Activated naive CD4-positive, alpha-beta T cell treated with anti-CD3 and anti-CD28 coated beads, Interleukin-2, amount 50 U/mL, for 16 hours (primary cell): ENCODE measurements around the gene KIF6.
"Not testable (repeated sequence)": the region's sequence is repeated elsewhere in the genome, so short reads cannot be mapped to it uniquely, and the experiment has no call there.

ENCODE experiments used
- DNase-seq: peaks from one replicate; pipeline ENCODE4 v3.0.0-alpha.2; 2020

KIF6 gene

GRCh38 chr6:39724787-39725631 lies at the start of gene KIF6:
Gene KIF6, minus strand, starts transcription at chr6:39725408. Its CDS starts 98 bp downstream, at chr6:39725310.
- DNase-seq: peak; percentile 86

- no peak for DNase-seq
Measured at GRCh38 chr6:39773782-39774181, 48.6 kb upstream of the KIF6 start.

GRCh38 chr6:39772559-39773273 lies 47.5 kb upstream of the KIF6 start:
- no peak for DNase-seq

- DNase-seq: no peak
Measured at GRCh38 chr6:39770446-39770845, 45.2 kb upstream of the KIF6 start.

- no peak for DNase-seq
Measured at GRCh38 chr6:39769012-39769411, 43.8 kb upstream of the KIF6 start.

GRCh38 chr6:39765508-39766065 lies 40.4 kb upstream of the KIF6 start:
- no peak for DNase-seq

GRCh38 chr6:39760226-39760952 lies 35.2 kb upstream of the KIF6 start:
- no peak for DNase-seq

GRCh38 chr6:39758905-39759605 lies 33.8 kb upstream of the KIF6 start:
- DNase-seq: no peak

- no peak for DNase-seq
Measured at GRCh38 chr6:39756582-39756981, 31.4 kb upstream of the KIF6 start.

- no peak for DNase-seq
Measured at GRCh38 chr6:39755231-39755630, 30.0 kb upstream of the KIF6 start.

GRCh38 chr6:39754514-39755115 lies 29.4 kb upstream of the KIF6 start:
- DNase-seq: no peak

GRCh38 chr6:39753725-39754045 lies 28.5 kb upstream of the KIF6 start:
- no peak for DNase-seq

GRCh38 chr6:39752835-39753724 lies 27.9 kb upstream of the KIF6 start:
- no peak for DNase-seq

- no peak for DNase-seq
Measured at GRCh38 chr6:39746795-39747194, 21.6 kb upstream of the KIF6 start.

GRCh38 chr6:39733704-39734103 lies 8.5 kb upstream of the KIF6 start:
- no peak for DNase-seq

GRCh38 chr6:39731565-39731964 lies 6.4 kb upstream of the KIF6 start:
- no peak for DNase-seq

- no peak for DNase-seq
Measured at GRCh38 chr6:39729945-39730344, 4.7 kb upstream of the KIF6 start.

- DNase-seq: no peak
Measured at GRCh38 chr6:39725632-39725997, 407 bp upstream of the KIF6 start.

- DNase-seq: not testable (repeated sequence)
Measured at GRCh38 chr6:39723350-39723749, 1.9 kb downstream of the KIF6 start.

GRCh38 chr6:39714802-39715201 lies 10.4 kb downstream of the KIF6 start:
- no peak for DNase-seq

GRCh38 chr6:39707962-39708683 lies 17.1 kb downstream of the KIF6 start:
- no peak for DNase-seq
